Hypothalamus (tissue), 51 donors: ENCODE results near the gene RASSF1.
"Not testable (repeated sequence)": the region's sequence is repeated elsewhere in the genome, so short reads cannot be mapped to it uniquely, and the experiment has no call there.

Experiments
- DNase-seq, 51 donors: peaks; one replicate each; lab custom pipeline; 2025; lab: John Stamatoyannopoulos, UW

RASSF1 gene

GRCh38 chr3:50292159-50293078 is 48.2 kb downstream of the RASSF1 start, which contains the start of gene IFRD2:
Gene IFRD2 (minus strand): TSS chr3:50292429. CDS start chr3:50292274, 155 bp downstream.
- peak; percentile 51 to 99 (median 97) for DNase-seq

DNA sequence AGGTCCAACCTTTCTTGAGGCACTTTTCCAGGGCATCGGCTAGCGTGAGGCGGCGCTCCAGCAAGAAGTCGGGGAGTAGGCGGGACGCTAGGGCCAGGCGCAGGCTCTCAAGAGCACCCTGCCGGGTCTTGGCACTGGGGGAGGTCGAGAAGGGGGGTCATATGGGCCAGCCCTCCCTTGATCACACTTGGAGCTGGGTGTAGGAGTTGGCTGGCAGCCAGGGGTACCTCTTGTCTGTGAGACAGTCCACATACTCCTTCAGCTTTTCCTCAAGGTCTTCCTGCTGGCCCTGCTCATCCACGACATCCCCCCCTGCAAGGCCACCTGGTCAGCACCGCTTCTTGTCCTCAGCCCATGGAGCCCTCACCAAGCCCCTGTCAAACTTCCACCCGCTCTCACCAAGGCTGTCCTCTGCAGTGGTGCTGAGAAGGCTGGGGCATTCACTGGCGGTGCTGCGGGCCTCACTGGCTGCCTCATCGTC is 50.4 kb downstream of the RASSF1 start:
- DNase-seq: no peak

GRCh38 chr3:50289130-50289529 is 51.5 kb downstream of the RASSF1 start:
- no peak for DNase-seq

DNA sequence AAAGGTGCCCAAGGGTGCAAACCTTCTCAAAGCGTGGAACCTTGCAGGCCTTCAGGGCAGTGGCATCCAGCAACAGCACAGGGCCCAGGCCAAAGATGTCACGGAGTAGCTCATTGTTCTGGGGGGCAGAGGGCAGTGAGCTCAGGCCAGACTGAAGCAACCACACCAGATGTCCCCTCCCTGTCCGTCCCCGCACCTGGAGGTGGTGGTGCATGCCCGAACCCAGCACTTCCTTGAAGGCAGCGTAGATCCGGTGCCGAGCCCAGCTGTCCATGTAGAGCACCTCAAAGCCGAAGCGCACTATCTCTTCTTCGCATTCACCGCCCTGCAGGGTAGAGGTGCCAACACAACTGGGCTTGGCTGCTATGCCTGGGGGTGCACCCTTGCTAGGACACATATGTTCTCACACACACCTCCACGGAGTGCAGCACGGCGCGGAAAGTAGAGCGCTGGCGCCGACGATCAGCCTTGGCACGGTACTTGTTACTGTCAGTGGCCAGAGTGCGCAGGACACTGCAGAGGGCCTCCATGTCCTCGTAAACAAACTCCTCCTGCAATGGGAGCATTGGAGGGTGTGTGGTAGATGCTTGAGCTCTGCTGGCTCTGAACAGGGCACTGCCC is 52.1 kb downstream of the RASSF1 start:
- DNase-seq: no peak

DNA sequence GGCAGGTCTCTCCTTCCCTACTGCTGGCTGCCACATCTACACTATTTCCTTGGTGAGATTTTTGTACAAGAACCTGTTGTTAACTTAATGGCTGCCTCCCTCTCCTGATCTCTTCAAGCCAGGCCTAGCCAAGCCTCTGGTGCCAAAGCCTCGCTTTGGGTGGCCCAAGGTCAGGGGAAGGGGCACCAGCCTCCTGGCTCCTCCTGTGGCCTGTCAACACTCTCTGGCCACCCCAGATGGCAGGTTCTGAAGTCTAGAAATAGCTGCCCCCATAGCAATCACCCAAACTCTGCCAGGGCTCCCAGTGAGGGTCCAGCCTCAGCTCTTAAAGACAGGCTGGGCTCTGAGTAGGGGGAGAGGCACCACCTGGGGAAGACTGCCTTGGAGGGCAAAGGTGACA is 53.4 kb downstream of the RASSF1 start:
- DNase-seq: no peak

DNA sequence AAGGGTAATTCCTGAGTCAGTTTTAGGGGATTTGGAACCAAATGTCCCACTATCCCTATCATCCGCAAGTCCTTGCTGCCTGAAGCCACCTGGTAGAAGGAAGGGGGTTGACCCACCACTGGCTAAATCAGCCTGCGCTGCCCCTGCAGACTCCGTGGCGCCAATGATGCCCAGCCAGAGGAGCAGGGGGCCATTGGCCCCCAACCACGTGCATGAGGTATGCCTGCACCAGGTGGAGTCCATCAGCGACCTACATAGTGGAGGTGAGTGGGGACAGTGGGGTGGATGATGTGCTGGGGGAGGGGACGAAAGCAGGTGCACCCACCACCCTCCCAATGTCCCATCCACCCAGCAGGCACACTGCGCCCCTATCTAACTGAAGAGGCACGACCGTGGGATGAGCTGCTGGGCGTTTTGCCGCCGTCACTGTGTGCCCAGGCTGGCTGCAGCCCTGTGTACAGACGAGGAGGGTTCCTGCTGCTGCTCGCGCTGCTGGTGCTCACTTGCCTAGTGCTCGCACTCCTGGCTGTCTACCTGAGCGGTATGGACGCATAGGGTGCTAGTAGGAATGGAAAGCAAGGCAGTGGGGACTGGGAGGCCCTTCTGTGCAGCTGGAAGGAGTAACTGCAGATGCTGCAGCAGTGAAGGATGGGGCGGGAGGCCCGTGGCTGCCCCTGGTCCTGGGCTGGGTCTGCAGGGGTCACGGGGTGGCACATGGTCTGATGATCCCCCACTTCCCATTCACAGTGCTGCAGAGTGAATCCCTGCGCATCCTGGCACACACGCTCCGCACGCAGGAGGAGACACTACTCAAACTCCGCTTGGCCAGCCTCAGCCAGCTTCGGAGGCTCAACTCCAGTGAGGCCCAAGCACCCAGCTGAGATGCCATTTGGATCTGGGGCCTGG is 54.1 kb downstream of the RASSF1 start:
- DNase-seq: no peak

DNA sequence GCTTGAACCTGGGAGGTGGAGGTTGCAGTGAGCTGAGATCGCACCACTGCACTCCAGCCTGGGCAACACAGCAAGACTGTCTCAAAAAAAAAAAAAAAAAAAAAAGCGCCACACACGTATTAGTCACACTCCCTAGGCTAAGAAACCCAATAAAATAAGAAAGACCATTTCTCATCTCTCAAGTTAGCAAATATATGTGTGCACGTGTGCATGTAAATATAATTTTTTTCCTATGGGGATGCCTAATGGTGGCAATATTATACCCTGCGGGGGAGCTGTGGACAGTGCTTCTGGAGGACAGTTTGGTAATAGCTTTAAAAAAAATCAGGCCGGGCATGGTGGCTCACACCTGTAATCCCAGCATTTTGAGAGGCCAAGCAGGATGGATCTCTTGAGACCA is 56.5 kb downstream of the RASSF1 start:
- not testable (repeated sequence) for DNase-seq
